ENCODE results near the gene DYSF. TPM values are rescaled to one million over a fixed set of nuclear protein-coding genes. Genes with fewer than 3 reads are reported as not detected.

Gene DYSF
- total and polyA plus RNA-seq, 8 donors, result 17.8 to 71.4 (median 21.6) TPM

GRCh38 chr2:71528749-71529148 is 75.4 kb downstream of the DYSF start:
- Histone ChIP-seq H3K9me3 (no peaks in the 10 kb centered on the region), H3K27ac (no peak overlapping the region), H3K4me3 (no peak overlapping the region), H3K36me3 (peaks cover 0 to 74% of the 10 kb centered on the region in 2 donors), H3K27me3 (peaks cover 0 to 6% of the 10 kb centered on the region in 2 donors), H3K4me1 (peaks cover 0 to 21% of the 10 kb centered on the region in 2 donors)
- intact Hi-C loops (cut with DNase I), result no loop called here
- DNase-seq (no peak), ATAC-seq (no peak)
- no peak for TF ChIP-seq CTCF (IDR thresholded peaks at IDR 0.05)

- DNase-seq (no peak), ATAC-seq (no peak)
- Histone ChIP-seq H3K4me1 (peaks cover 0 to 21% of the 10 kb centered on the region in 2 donors), H3K36me3 (peaks cover 0 to 74% of the 10 kb centered on the region in 2 donors), H3K4me3 (no peak overlapping the region), H3K27me3 (peaks cover 0 to 6% of the 10 kb centered on the region in 2 donors), H3K9me3 (no peaks in the 10 kb centered on the region), H3K27ac (no peak overlapping the region)
- intact Hi-C loops (cut with DNase I), result no loop called here
- no peak for TF ChIP-seq CTCF (IDR thresholded peaks at IDR 0.05)
Observed at GRCh38 chr2:71530211-71530610, 76.8 kb downstream of the DYSF start.

- H3K27me3 ChIP-seq, result peaks cover 0 to 6% of the 10 kb centered on the region in 2 donors
- peaks cover 0 to 21% of the 10 kb centered on the region in 2 donors for H3K4me1 ChIP-seq
- peak in 1 of 4 donors; percentile 34 for DNase-seq
- intact Hi-C loops (cut with DNase I), result no loop called here
- no peak overlapping the region for H3K27ac ChIP-seq
- peaks cover 0 to 74% of the 10 kb centered on the region in 2 donors for H3K36me3 ChIP-seq
- peak; percentile 82 for ATAC-seq
- no peak overlapping the region for H3K4me3 ChIP-seq
- H3K9me3 ChIP-seq, result no peaks in the 10 kb centered on the region
- TF ChIP-seq CTCF (IDR thresholded peaks at IDR 0.05), result peak; percentile 59 to 65
Observed at GRCh38 chr2:71530641-71531332, 77.4 kb downstream of the DYSF start.

GRCh38 chr2:71531522-71532047 is 78.2 kb downstream of the DYSF start:
- H3K4me1 ChIP-seq, result peaks cover 0 to 21% of the 10 kb centered on the region in 2 donors
- no peak overlapping the region for H3K4me3 ChIP-seq
- no peak for TF ChIP-seq CTCF (IDR thresholded peaks at IDR 0.05)
- no peak for DNase-seq
- H3K27me3 ChIP-seq, result peaks cover 0 to 6% of the 10 kb centered on the region in 2 donors
- H3K27ac ChIP-seq, result peak overlapping the region in 1 of 2 donors; percentile 24
- no peak for ATAC-seq
- no peaks in the 10 kb centered on the region for H3K9me3 ChIP-seq
- H3K36me3 ChIP-seq, result peaks cover 0 to 74% of the 10 kb centered on the region in 2 donors
- intact Hi-C loops (cut with DNase I), result no loop called here

- Histone ChIP-seq H3K9me3 (no peaks in the 10 kb centered on the region), H3K27ac (peak overlapping the region in 1 of 2 donors; percentile 24), H3K27me3 (peaks cover 0 to 6% of the 10 kb centered on the region in 2 donors), H3K36me3 (peaks cover 0 to 70% of the 10 kb centered on the region in 2 donors), H3K4me1 (peaks cover 0 to 21% of the 10 kb centered on the region in 2 donors), H3K4me3 (no peak overlapping the region)
- no peak for ATAC-seq
- intact Hi-C loops (cut with DNase I), result no loop called here
- no peak for DNase-seq
- TF ChIP-seq CTCF (IDR thresholded peaks at IDR 0.05), result no peak
Observed at GRCh38 chr2:71532327-71532726, 79.0 kb downstream of the DYSF start.

Data from left lung (tissue), 10 donors.